Left lung (tissue), 10 donors: ENCODE results near the gene TADA2B. TPM values are rescaled to one million over a fixed set of nuclear protein-coding genes. Genes with fewer than 3 reads are reported as not detected.
A peak's percentile ranks its signal among the peaks of the same experiment; 100 is the strongest.

ENCODE experiments used
- ATAC-seq: fragments of 200-7000 bp; cut with Tn5 transposase; one replicate; pipeline ENCODE4 v1.9.1; 2020; ENCODE audit warnings: moderate library complexity
- DNase-seq, 4 donors: peaks; one replicate each; pipeline ENCODE4 v3.0.0-alpha.2; 2013 to 2020
- H3K27ac ChIP-seq, 2 donors: fragments of 200-600 bp; sonication (generic) in 1 of 2; one replicate each; pipeline versions ENCODE4 v1.5.0 to v1.8.0; 2020 to 2021
- H3K27me3 ChIP-seq, 2 donors: fragments of 200-600 bp; sonication (generic) in 1 of 2; one replicate each; pipeline versions ENCODE4 v1.5.0 to v1.8.0; 2020 to 2021
- H3K36me3 ChIP-seq, 2 donors: fragments of 200-600 bp; sonication (generic) in 1 of 2; one replicate each; pipeline versions ENCODE4 v1.5.0 to v1.8.0; 2020 to 2021
- H3K4me1 ChIP-seq, 2 donors: fragments of 200-600 bp; one replicate each; pipeline ENCODE4 v1.8.0; 2021
- H3K4me3 ChIP-seq, 2 donors: fragments of 200-600 bp; sonication (generic) in 1 of 2; one replicate each; pipeline versions ENCODE4 v1.5.0 to v1.8.0; 2020 to 2021; ENCODE audit warnings: mild to moderate bottlenecking in 1 of 2
- H3K9me3 ChIP-seq, 2 donors: fragments of 200-600 bp; sonication (generic) in 1 of 2; one replicate each; pipeline versions ENCODE4 v1.5.0 to v1.8.0; 2020 to 2021
- CTCF ChIP-seq, 2 donors: fragments of 200-600 bp; sonication (generic) in 1 of 2; IDR thresholded peaks; one replicate each; pipeline versions ENCODE4 v1.5.0 to v1.8.0; 2021; ENCODE audit warnings: antibody characterized with exemption in 2 of 2
- intact Hi-C, 2 donors: fragments of 100-400 bp; cut with DNase I; formaldehyde crosslinking; loops; one replicate each; pipeline versions ENCODE4 v1.11.2 to v1.14.2; 2022
- polyA plus RNA-seq, 6 donors: library from polyadenylated mRNA; unstranded; fragments of 120-200 nt; gene quantifications; one replicate each; pipeline ENCODE4 v1.2.1, GENCODE V29; 2013; ENCODE audit not compliant: insufficient read length in 6 of 6
- total RNA-seq, 2 donors: library from RNA; stranded (reverse); fragmentation: NEBNext Ultra II Directional; extraction: Animal tissue kit (Norgen Biotek cat#: 25700); gene quantifications; one replicate each; pipeline ENCODE4 v1.2.1, GENCODE V29; 2021
- donor health status: DM: no; HTN: yes; CAD: no.
- donor health status: DM: no; HTN: no; CAD: no.

TADA2B gene
- total and polyA plus RNA-seq, 8 donors = 12.9 to 20.1 (median 16.0) TPM

GRCh38 chr4:7016512-7016911 is 26.7 kb upstream of the TADA2B start:
- no peak for TF ChIP-seq CTCF (IDR thresholded peaks at IDR 0.05)
- intact Hi-C loops = no loop called here
- Histone ChIP-seq H3K27me3 (no peaks in the 10 kb centered on the region), H3K4me3 (no peak overlapping the region), H3K36me3 (peaks cover 0 to 95% of the 10 kb centered on the region in 2 donors), H3K9me3 (no peaks in the 10 kb centered on the region), H3K4me1 (no peaks in the 10 kb centered on the region), H3K27ac (no peak overlapping the region)
- no peak for ATAC-seq
- no peak for DNase-seq

GRCh38 chr4:7017446-7018048 is 25.6 kb upstream of the TADA2B start:
- no peak for ATAC-seq
- Histone ChIP-seq H3K4me1 (no peaks in the 10 kb centered on the region), H3K27me3 (no peaks in the 10 kb centered on the region), H3K36me3 (peaks cover 0 to 95% of the 10 kb centered on the region in 2 donors), H3K9me3 (no peaks in the 10 kb centered on the region), H3K27ac (no peak overlapping the region), H3K4me3 (no peak overlapping the region)
- DNase-seq = no peak
- intact Hi-C loops = no loop called here
- TF ChIP-seq CTCF (IDR thresholded peaks at IDR 0.05) = no peak

- no peak for TF ChIP-seq CTCF (IDR thresholded peaks at IDR 0.05)
- Histone ChIP-seq H3K27ac (no peak overlapping the region), H3K4me3 (no peak overlapping the region), H3K36me3 (peaks cover 0 to 95% of the 10 kb centered on the region in 2 donors), H3K4me1 (no peaks in the 10 kb centered on the region), H3K27me3 (no peaks in the 10 kb centered on the region), H3K9me3 (no peaks in the 10 kb centered on the region)
- no peak for ATAC-seq
- intact Hi-C loops = no loop called here
- no peak for DNase-seq
Observed at GRCh38 chr4:7018281-7018680, 24.9 kb upstream of the TADA2B start.

GRCh38 chr4:7019367-7019766 is 23.8 kb upstream of the TADA2B start:
- peaks cover 0 to 95% of the 10 kb centered on the region in 2 donors for H3K36me3 ChIP-seq
- peak; percentile 77 for ATAC-seq

GRCh38 chr4:7020290-7020689 is 22.9 kb upstream of the TADA2B start:
- H3K27ac ChIP-seq = no peak overlapping the region
- intact Hi-C loops = no loop called here
- no peak overlapping the region for H3K4me3 ChIP-seq
- no peaks in the 10 kb centered on the region for H3K9me3 ChIP-seq
- DNase-seq (no peak), ATAC-seq (no peak)
- H3K4me1 ChIP-seq = no peaks in the 10 kb centered on the region
- TF ChIP-seq CTCF (IDR thresholded peaks at IDR 0.05) = no peak
- H3K27me3 ChIP-seq = no peaks in the 10 kb centered on the region
- peaks cover 0 to 95% of the 10 kb centered on the region in 2 donors for H3K36me3 ChIP-seq

More at GRCh38 chr4:7019367-7019766, 23.8 kb upstream of the TADA2B start:
- no peak for TF ChIP-seq CTCF (IDR thresholded peaks at IDR 0.05)
- intact Hi-C loops = no loop called here
- Histone ChIP-seq H3K4me1 (no peaks in the 10 kb centered on the region), H3K27ac (no peak overlapping the region), H3K9me3 (no peaks in the 10 kb centered on the region), H3K4me3 (no peak overlapping the region), H3K27me3 (no peaks in the 10 kb centered on the region)
- no peak for DNase-seq
